ENCODE measurements around the gene DEPDC7. TPM values are rescaled to one million over a fixed set of nuclear protein-coding genes. Genes with fewer than 3 reads are reported as not detected.

DEPDC7 gene
- total RNA-seq, 4 donors from 2014 or later = 0.46 to 1.8 (median 0.87) TPM

DNA sequence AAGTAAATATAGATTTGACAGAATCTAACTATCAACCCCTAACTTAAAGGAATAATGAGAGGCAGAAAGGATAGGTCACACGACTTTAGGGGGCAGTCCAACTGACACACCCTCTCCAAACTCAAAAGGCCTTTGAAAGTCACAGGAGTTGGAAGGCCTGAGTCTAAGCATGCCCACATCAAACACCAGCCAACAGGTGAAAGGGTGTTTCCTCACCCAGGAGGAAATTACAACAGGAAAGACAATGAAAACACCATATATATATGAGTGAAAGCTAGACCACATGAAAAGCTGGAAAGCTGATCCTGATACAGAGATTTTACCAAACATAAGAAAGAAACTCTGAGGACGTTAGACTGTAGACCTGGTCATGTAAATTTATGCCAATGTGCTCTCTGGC is 10.5 kb upstream of the DEPDC7 start:
- DNase-seq (ENCODE audit: low spot score) (no peak), ATAC-seq (ENCODE audit: low FRiP score) (no peak)
- TF ChIP-seq, protein P1, sequence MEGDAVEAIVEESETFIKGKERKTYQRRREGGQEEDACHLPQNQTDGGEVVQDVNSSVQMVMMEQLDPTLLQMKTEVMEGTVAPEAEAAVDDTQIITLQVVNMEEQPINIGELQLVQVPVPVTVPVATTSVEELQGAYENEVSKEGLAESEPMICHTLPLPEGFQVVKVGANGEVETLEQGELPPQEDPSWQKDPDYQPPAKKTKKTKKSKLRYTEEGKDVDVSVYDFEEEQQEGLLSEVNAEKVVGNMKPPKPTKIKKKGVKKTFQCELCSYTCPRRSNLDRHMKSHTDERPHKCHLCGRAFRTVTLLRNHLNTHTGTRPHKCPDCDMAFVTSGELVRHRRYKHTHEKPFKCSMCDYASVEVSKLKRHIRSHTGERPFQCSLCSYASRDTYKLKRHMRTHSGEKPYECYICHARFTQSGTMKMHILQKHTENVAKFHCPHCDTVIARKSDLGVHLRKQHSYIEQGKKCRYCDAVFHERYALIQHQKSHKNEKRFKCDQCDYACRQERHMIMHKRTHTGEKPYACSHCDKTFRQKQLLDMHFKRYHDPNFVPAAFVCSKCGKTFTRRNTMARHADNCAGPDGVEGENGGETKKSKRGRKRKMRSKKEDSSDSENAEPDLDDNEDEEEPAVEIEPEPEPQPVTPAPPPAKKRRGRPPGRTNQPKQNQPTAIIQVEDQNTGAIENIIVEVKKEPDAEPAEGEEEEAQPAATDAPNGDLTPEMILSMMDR (IDR thresholded peaks at IDR 0.05) = no peak

- TF ChIP-seq, protein P1 (IDR thresholded peaks at IDR 0.05) = no peak
- ATAC-seq (ENCODE audit: low FRiP score) (no peak), DNase-seq (ENCODE audit: low spot score) (no peak)
These were observed 9.7 kb upstream of the DEPDC7 start for GRCh38 chr11:33006010-33006409.

GRCh38 chr11:33013755-33014154 is 1.9 kb upstream of the DEPDC7 start:
- ATAC-seq (ENCODE audit: low FRiP score) (no peak), DNase-seq (ENCODE audit: low spot score) (no peak)
- TF ChIP-seq, protein P1 (IDR thresholded peaks at IDR 0.05) = no peak

DNA sequence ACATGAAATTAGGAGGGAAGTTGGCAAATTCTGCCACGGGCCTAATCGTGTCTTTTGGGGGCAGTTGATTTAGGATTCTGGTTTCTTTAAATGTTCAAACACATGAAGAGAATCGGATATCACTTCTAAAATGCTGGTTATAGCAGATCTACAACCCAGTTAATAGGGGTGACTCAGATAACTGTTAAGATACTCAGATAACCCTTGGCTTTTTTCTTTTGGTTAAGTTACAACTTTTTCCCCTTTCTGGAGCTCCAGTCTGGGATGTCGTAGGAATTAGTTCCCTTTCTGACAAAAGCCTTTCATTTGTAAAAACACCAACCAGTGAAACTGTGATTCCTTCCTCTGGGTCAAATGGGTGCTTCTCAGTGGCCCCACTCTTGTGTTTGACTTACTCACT is 976 bp downstream of the DEPDC7 start:
- ATAC-seq (ENCODE audit: low FRiP score) (no peak), DNase-seq (ENCODE audit: low spot score) (no peak)
- TF ChIP-seq, protein P1 (IDR thresholded peaks at IDR 0.05) = no peak

GRCh38 chr11:33017478-33017877 is 1.8 kb downstream of the DEPDC7 start:
- TF ChIP-seq, protein P1 (IDR thresholded peaks at IDR 0.05) = no peak
- DNase-seq (ENCODE audit: low spot score) (no peak), ATAC-seq (ENCODE audit: low FRiP score) (no peak)

- no peak for DNase-seq (ENCODE audit: low spot score)
- TF ChIP-seq, protein P1 (IDR thresholded peaks at IDR 0.05) = no peak
These were observed 2.3 kb downstream of the DEPDC7 start for GRCh38 chr11:33017965-33018364.

DNA sequence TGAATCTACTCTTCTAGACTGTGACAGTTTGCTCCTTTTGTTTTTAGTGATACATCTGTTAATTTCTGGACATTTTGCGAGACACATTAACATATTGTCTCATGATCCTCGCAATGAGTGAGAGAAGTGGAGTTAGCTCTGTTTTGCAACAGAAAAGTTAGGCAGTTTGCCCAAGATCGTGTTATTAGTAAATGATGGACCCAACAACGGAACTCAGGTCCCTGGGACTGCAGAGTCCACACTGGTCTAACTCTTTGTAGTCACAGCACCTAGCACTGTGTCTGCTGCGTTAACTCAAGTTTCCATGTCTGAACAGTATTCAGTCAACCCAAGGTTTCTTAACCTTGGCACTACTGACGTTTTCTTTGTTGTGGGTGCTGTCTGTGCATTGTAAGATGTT is 3.2 kb downstream of the DEPDC7 start:
- DNase-seq (ENCODE audit: low spot score) (no peak), ATAC-seq (ENCODE audit: low FRiP score) (no peak)
- TF ChIP-seq, protein P1 (IDR thresholded peaks at IDR 0.05) = no peak

More at GRCh38 chr11:33017965-33018364, 2.3 kb downstream of the DEPDC7 start:
- ATAC-seq (ENCODE audit: low FRiP score) = no peak
